GM19463 (cell line): Measurements from ENCODE around the gene LPA.
"Not testable (repeated sequence)": the region's sequence is repeated elsewhere in the genome, so short reads cannot be mapped to it uniquely, and the experiment has no call there.

Experiments used
- ATAC-seq: cut with Tn5 transposase; IDR thresholded peaks from one replicate; pipeline ENCODE4 v1.9.1; 2021; ENCODE audit warnings: mild to moderate bottlenecking, moderate library complexity; ENCODE audit not compliant: unreplicated experiment

LPA gene

GRCh38 chr6:160664198-160664597 is at the start of gene LPA:
Gene LPA, minus strand, starts transcription at chr6:160664275. Its CDS starts 61 bp downstream, at chr6:160664214.
- not testable (repeated sequence) for ATAC-seq

- ATAC-seq = not testable (repeated sequence)
These were observed 44.9 kb upstream of the LPA start for GRCh38 chr6:160708993-160709392.

- ATAC-seq = not testable (repeated sequence)
These were observed 40.6 kb upstream of the LPA start for GRCh38 chr6:160704688-160705087.

- ATAC-seq = not testable (repeated sequence)
These were observed 38.0 kb upstream of the LPA start, which contains the start of gene PLG for GRCh38 chr6:160701918-160702680. Gene PLG, plus strand, starts transcription at chr6:160702244. Its CDS starts 61 bp downstream, at chr6:160702305.

GRCh38 chr6:160697826-160698225 is 33.8 kb upstream of the LPA start:
- no peak for ATAC-seq

GRCh38 chr6:160696884-160697283 is 32.8 kb upstream of the LPA start:
- ATAC-seq = not testable (repeated sequence)

- not testable (repeated sequence) for ATAC-seq
These were observed 31.5 kb upstream of the LPA start for GRCh38 chr6:160695622-160696021.

GRCh38 chr6:160695025-160695424 is 30.9 kb upstream of the LPA start:
- ATAC-seq = not testable (repeated sequence)

GRCh38 chr6:160692369-160692959 is 28.4 kb upstream of the LPA start:
- ATAC-seq = no peak

GRCh38 chr6:160691617-160692016 is 27.5 kb upstream of the LPA start:
- no peak for ATAC-seq

- ATAC-seq = no peak
These were observed 26.4 kb upstream of the LPA start for GRCh38 chr6:160690458-160690857.

- no peak for ATAC-seq
These were observed 21.8 kb upstream of the LPA start for GRCh38 chr6:160685762-160686450.

- not testable (repeated sequence) for ATAC-seq
These were observed 21.2 kb upstream of the LPA start for GRCh38 chr6:160685101-160685761.

- ATAC-seq = no peak
These were observed 15.3 kb upstream of the LPA start for GRCh38 chr6:160679402-160679769.

GRCh38 chr6:160678744-160679401 is 14.8 kb upstream of the LPA start:
- ATAC-seq = no peak

GRCh38 chr6:160678230-160678629 is 14.2 kb upstream of the LPA start:
- no peak for ATAC-seq

GRCh38 chr6:160676418-160676817 is 12.3 kb upstream of the LPA start:
- not testable (repeated sequence) for ATAC-seq

- ATAC-seq = no peak
These were observed 4.5 kb upstream of the LPA start for GRCh38 chr6:160668589-160668988.

GRCh38 chr6:160667639-160668481 is 3.8 kb upstream of the LPA start:
- no peak for ATAC-seq

GRCh38 chr6:160662842-160663241 is 1.2 kb downstream of the LPA start:
- no peak for ATAC-seq
